Measurements from ENCODE around the gene CERS4.
"Not testable (repeated sequence)": the region's sequence is repeated elsewhere in the genome, so short reads cannot be mapped to it uniquely, and the experiment has no call there.

DNA sequence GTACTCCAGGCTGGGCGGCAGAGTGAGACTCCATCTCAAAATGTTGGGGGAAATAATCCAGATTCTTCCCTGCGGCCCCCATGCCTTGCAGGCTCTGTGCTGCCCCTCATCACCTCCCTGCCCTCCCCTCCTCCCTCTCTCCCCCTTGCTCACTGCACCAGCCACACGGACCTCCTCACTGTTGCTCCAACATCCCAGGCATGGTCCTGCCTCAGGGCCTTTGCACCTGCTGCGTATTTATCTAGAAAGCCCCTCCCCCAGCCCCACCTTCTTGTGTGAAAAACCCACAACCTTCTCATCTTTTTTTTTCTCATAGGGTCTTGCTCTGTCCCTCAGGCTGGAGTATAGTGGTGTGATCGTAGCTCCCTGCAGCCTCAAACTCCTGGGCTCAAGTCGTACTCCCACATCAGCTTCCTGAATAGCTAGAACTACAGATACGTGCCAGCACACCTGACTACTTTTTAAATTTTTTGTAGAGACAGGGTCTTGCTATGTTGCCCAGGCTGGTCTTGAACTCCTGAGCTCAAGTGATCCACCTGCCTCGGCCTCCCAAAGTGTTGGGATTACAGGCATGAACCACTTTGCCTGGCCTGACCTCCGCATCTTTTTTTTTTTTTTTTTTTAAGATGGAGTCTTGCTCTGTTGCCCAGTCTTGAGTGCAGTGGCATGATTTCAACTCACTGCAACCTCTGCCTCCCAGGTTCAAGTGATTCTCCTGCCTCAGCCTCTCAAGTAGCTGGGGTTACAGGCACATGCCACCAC, 38.1 kb downstream of the CERS4 start:
- not testable (repeated sequence) for TF ChIP-seq POLR2A (IDR thresholded peaks at IDR 0.05)
- TF ChIP-seq, protein P1, sequence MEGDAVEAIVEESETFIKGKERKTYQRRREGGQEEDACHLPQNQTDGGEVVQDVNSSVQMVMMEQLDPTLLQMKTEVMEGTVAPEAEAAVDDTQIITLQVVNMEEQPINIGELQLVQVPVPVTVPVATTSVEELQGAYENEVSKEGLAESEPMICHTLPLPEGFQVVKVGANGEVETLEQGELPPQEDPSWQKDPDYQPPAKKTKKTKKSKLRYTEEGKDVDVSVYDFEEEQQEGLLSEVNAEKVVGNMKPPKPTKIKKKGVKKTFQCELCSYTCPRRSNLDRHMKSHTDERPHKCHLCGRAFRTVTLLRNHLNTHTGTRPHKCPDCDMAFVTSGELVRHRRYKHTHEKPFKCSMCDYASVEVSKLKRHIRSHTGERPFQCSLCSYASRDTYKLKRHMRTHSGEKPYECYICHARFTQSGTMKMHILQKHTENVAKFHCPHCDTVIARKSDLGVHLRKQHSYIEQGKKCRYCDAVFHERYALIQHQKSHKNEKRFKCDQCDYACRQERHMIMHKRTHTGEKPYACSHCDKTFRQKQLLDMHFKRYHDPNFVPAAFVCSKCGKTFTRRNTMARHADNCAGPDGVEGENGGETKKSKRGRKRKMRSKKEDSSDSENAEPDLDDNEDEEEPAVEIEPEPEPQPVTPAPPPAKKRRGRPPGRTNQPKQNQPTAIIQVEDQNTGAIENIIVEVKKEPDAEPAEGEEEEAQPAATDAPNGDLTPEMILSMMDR (IDR thresholded peaks at IDR 0.05), result not testable (repeated sequence)

Data from right lobe of liver (tissue), 4 donors.